Stimulated activated naive CD4-positive, alpha-beta T cell (primary cell): ENCODE data around the gene MRPS23.
"Not testable (repeated sequence)": the region's sequence is repeated elsewhere in the genome, so short reads cannot be mapped to it uniquely, and the experiment has no call there.

Experiments used
- DNase-seq, 6 experiments: peaks; one replicate each; lab custom pipeline; 2025; lab: John Stamatoyannopoulos, UW

The MRPS23 gene

DNA sequence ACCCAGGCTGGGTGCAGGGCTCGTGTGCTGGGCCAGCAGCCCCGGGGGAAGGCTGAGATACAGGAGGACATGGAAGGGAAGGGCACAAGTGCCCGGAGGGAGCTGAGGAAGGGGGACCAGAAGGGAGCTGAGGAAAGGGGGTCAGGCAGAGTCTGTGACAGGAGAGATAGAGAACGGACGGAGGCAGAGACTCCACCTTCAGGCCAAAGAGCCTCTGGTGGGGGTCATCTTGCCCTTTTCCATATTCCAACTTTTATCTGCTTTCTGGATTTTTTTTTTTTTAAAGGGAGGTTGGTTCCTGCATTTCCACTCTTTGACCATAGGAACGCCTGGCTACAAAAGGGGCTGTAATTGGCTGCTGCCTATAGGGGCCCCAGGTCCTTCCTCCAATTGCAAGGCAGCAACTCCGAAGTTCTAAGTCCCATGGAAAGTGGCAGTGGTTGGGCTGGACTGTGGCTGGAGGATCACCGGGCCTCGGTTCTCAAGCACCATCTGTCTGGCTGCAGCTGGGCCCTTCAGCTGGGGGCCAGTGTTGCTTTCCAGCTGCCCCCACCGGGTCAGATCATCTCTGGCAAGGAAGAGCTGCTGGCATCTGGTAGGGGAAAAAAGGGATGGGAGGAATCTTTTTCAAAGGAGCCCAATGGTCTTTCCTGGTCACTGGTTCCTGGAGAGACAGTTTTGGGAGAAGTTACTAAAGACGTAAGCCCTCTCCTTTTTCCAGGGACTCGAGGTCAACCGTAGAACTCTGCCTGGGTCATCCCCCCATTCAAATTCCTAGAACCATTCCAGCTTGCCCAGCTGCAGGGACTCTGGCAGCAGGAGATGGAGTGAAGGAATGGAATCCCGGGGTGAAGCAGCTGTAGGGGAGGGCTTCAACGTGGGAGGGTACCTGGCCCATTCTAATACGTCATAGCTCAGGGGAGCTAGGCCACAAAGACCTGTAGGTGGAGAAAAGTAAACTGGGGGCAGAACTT lies 13.1 kb upstream of the MRPS23 start:
- DNase-seq, result no peak

- no peak for DNase-seq
Observed at GRCh38 chr17:57861790-57862693, 12.2 kb upstream of the MRPS23 start.

DNA sequence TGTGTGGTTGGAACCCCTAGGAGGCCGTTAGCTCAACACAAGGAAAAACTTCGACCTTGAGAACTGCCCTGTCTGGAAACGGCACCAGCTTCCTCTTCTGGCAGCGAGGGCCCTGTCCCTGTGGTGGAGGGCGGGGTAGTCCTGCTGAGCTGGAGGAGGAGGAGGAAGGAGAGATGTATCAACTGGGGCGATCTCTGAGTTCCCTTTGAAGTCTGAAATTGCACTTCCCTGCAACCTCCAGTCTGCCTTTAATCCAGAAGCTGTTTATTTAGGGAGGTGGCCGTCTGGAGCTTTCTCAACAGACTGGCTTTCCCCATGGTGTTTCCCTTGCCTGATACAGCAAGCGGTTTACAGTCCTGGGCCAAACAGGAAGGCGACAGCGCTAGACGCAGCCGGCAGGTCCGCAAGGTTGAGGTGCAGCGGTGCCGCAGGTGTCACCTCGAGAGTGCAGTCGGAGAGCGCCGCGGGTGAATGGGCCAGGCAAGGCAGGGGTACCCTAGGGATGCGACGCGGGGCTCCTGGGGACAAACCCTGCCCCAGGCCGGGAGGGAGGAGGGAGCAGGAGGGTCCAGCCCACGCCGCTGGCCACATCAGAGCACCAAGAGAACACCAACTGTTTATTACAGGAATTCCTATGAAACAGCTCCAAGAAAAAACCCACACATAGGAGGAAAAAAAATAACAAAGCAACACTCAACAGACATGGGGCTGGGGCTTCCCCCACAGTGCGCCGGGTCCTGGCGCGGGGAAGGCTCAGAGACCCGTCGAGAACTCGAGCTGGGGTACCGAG lies 11.4 kb upstream of the MRPS23 start:
- DNase-seq, result peak in 3 of 6 experiments; percentile 9 to 60 (median 39)

- no peak for DNase-seq
Observed at GRCh38 chr17:57860414-57860999, 10.7 kb upstream of the MRPS23 start.

- DNase-seq, result no peak
Observed at GRCh38 chr17:57859601-57860413, 10.0 kb upstream of the MRPS23 start.

DNA sequence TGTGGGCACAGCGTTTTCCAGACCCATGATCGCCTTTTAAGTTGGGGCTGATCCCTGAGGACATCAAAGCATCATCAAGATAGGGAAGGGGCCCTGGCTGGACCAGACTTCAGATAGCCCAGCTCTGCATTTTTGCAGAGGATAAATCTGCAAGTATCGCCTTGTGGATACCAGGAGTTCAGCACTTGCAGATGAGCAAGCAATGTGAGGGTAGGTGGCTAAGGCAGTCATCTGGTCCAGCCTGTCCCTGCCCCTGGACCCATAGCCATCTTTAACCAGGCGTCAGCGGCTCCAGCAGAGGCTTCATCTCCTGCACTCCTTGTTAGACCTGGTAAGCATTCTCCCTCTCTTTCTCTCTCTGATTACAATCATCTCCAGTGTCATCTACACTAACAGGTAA lies 9.0 kb upstream of the MRPS23 start:
- DNase-seq, result no peak

DNA sequence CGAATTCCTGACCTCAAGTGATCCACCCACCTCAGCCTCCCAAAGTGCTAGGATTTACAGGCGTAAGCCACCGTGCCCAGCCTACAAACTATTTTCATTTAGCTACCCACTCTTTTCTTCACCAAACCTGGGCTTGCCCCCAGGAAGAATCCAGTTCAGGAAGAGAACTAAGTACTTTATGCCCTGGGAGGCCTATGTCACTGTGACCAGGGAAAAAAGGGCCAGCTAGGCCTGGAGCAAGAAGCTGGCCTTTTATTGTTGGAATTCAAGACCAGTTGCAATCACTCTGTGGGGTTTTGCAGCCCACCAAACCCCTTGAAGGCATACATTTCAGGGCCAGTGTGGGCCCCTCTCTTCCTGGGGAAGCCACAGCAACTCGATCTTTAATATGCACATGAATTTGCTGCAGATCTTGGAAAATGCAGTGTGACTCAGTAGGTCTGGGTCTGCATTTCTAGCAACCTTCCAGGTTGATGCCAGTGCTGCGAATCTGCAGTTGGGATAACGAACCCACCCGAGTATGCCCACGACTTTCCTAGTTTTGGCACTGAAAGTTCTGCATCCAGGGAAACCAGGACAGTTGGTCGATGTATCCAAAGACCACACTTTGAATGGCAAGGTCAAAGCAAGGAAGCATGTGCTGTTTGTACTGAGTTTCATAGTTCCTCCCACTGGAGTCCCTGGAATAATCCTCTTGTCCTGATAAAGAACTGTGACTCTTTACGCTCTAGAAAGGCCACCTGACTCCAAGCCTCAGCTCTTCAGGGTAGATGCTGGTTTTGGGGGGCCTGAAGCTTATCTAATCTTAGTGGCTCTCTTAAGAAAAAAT lies 7.2 kb upstream of the MRPS23 start:
- no peak for DNase-seq

DNA sequence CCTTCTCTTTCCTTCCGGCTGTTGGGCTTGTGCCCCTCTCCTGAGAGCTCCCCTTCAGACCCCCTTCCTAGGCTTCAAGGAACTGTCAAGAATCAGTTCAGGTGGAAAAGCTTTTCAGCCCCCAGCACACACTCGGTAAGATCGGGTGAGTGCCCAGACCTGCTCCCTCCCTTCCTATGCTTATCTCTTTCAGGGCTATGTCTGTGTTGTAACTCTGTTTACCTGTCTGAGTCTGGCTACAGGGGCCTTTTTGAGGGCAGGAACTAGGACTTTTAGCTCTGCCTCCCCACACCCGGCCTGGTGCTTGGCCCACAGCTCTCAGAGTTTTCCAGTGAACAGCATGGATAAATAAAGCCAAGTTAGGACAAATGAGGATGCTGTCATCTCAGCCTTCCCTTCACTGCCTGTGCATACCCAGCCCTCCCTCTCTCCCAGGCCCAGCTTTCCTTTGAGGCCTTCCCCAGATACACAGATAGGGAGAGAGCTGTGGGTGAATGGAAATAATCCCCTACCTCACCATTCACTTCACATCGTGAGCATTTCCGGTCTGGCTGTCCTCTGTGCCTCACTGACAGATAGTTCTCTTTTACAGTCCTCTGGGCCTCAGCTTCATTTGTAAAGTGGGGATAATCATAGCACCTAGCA lies 5.7 kb upstream of the MRPS23 start:
- DNase-seq, result no peak

DNA sequence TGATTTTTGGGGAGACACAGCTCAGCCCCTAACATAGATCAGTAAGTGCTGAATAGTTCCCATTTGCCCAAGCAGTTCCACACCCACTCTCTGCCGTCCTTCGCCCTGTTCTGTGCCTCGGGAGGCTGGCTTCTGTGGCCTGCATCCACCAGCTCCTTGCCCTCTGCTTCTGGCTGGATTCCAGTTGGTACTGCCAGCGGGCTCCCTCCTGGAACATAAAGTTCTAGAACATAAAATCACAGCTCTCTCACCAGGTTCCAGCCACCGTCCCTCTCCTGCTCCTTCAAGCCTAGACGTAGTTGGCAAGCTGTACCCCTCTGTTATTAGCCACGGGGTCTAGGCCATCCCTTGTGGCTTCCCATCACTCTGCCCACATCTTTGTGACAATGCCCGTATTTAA lies 3.9 kb upstream of the MRPS23 start:
- DNase-seq, result no peak

DNA sequence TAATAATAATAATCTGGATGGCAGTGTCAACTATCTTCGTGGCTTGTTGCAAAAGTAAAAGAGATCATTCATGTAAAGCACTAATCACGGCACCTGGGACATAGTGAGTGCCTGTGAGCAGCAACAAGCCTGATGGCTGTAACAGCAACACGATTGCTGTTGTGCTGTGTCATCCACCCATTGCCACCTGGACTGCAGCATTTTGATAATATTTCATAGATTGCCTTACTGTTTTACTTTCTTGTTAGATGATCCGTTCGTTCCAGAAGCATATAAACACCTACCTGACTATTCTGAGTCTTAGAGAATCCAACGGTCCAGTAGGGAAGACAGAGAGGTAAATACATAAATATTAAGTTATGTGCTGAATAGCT lies 3.1 kb upstream of the MRPS23 start:
- no peak for DNase-seq

- no peak for DNase-seq
Observed at GRCh38 chr17:57852092-57852954, 2.5 kb upstream of the MRPS23 start.

- DNase-seq, result no peak
Observed at GRCh38 chr17:57849163-57849873, 526 bp downstream of the MRPS23 start.

GRCh38 chr17:57846056-57846945 lies 3.5 kb downstream of the MRPS23 start:
- not testable (repeated sequence) for DNase-seq

DNA sequence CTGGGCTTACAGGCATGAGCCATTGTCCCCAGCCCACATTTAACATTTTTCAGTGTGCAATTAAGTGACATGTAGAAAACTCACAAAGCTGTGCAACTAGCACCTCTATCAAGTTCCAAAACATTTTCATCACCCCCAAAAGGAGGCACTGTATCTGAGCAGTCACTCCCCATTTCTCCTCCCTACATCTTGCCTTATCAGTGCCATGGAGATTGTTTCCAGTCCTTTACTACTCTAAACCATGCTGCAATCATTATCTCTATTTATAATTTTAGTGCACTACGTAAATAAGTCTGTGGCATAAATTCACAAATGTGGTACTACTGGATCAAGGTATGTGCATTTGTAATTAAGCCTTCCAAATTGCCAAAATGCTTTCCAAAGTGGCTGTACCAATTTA lies 7.6 kb downstream of the MRPS23 start:
- no peak for DNase-seq

DNA sequence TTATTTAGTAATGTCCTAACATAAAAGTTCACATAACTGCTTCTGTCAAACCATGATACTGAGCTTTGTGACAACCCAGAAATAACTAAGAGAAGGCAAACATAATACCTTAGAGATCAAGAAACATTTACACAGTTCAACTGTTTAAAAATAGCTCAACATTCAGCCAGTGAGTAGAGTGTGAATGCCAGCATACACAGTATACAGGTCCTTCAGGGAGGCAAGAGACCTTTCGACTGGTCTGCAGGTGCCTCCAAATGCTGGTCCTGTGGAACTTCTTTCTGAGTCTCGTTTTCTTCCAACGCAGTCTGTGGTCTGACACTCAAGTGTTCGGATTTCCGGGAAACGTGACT lies 10.3 kb downstream of the MRPS23 start:
- DNase-seq, result no peak

DNA sequence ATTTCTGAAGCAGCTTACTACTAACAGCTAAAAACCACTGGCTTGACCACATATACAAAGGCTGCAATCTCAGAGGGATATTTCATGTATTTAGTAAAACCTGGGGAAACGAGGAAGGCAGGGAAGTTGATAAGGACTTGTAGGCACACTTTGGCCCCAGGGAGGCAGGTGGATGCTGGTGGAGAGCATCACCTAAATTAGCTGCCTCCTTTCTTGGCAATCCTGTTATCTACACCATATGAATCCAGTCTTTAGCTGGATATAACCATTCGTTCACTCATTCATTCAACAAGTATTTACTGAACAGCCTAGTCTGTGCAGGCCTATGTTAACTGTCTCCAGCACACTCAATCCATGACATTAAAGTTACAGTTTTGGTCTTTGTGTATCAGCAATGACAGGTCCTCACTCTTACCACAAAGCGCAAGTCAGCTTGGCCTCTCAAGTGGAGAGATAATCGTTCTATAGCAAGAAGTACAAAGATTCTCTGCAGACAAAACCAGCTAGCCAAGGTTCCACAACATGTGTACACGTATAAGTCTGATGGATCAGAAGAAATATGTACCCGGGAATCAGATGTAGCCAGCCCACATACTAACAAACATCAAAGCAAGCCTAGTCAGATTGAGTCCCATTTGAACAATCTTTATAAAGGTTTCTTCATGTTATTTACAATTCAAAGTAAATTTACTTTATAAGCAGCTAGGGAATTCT lies 10.8 kb downstream of the MRPS23 start:
- no peak for DNase-seq
